ENCODE measurements around the gene AQP11. TPM values are rescaled to one million over a fixed set of nuclear protein-coding genes. Genes with fewer than 3 reads are reported as not detected.
"Not testable (repeated sequence)": the region's sequence is repeated elsewhere in the genome, so short reads cannot be mapped to it uniquely, and the experiment has no call there.

The AQP11 gene
- total RNA-seq: under 1 TPM; 0.22 to 0.69 TPM

- Mint-ChIP-seq H3K36me3 (ENCODE audit: insufficient read depth in 2 of 2) (no peaks in the 10 kb centered on the region), H3K4me3 (peak within 1 kb of the TSS; percentile 89 to 91), H3K27me3 (ENCODE audit: low read depth) (peaks cover 31% of the 10 kb centered on the region), H3K4me1 (ENCODE audit: low read depth) (peaks cover 26% of the 10 kb centered on the region), H3K27ac (no peak within 1 kb of the TSS), H3K9me3 (no peaks in the 10 kb centered on the region)
- DNase-seq: peak; percentile 77 to 81
- peak; percentile 89 to 90 for ATAC-seq (replicated peaks in 1 of 2)
These were observed at the start of gene AQP11 for GRCh38 chr11:77589521-77590193. AQP11 (plus strand) TSS chr11:77589953; CDS start chr11:77589993, 40 bp downstream.

GRCh38 chr11:77542296-77542695 is 47.5 kb upstream of the AQP11 start:
- H3K4me1 Mint-ChIP-seq (ENCODE audit: low read depth): no peaks in the 10 kb centered on the region
- ATAC-seq (replicated peaks in 1 of 2) (no peak), DNase-seq (no peak)
- H3K27me3 Mint-ChIP-seq (ENCODE audit: low read depth): no peaks in the 10 kb centered on the region
- no peaks in the 10 kb centered on the region for H3K36me3 Mint-ChIP-seq (ENCODE audit: insufficient read depth in 2 of 2)
- no peak overlapping the region for H3K27ac Mint-ChIP-seq
- H3K4me3 Mint-ChIP-seq: no peak overlapping the region
- no peaks in the 10 kb centered on the region for H3K9me3 Mint-ChIP-seq

GRCh38 chr11:77547047-77547836 is 42.5 kb upstream of the AQP11 start:
- DNase-seq (no peak), ATAC-seq (replicated peaks in 1 of 2) (no peak)
- no peaks in the 10 kb centered on the region for H3K27me3 Mint-ChIP-seq (ENCODE audit: low read depth)
- no peak overlapping the region for H3K4me3 Mint-ChIP-seq
- no peak overlapping the region for H3K27ac Mint-ChIP-seq
- no peaks in the 10 kb centered on the region for H3K9me3 Mint-ChIP-seq
- H3K4me1 Mint-ChIP-seq (ENCODE audit: low read depth): peaks cover 7% of the 10 kb centered on the region
- no peaks in the 10 kb centered on the region for H3K36me3 Mint-ChIP-seq (ENCODE audit: insufficient read depth in 2 of 2)

GRCh38 chr11:77547863-77548551 is 41.7 kb upstream of the AQP11 start:
- DNase-seq (peak; percentile 28 to 36), ATAC-seq (replicated peaks in 1 of 2) (peak in 1 of 2 donors; percentile 43)
- Mint-ChIP-seq H3K4me3 (peak overlapping the region in 1 of 2 donors; percentile 39), H3K4me1 (ENCODE audit: low read depth) (peaks cover 7% of the 10 kb centered on the region), H3K9me3 (no peaks in the 10 kb centered on the region), H3K36me3 (ENCODE audit: insufficient read depth in 2 of 2) (no peaks in the 10 kb centered on the region), H3K27ac (peak overlapping the region; percentile 16), H3K27me3 (ENCODE audit: low read depth) (no peaks in the 10 kb centered on the region)

- H3K4me1 Mint-ChIP-seq (ENCODE audit: low read depth): peaks cover 7% of the 10 kb centered on the region
- peak overlapping the region in 1 of 2 donors; percentile 39 for H3K4me3 Mint-ChIP-seq
- no peak for ATAC-seq (replicated peaks in 1 of 2)
- no peak overlapping the region for H3K27ac Mint-ChIP-seq
- no peaks in the 10 kb centered on the region for H3K36me3 Mint-ChIP-seq (ENCODE audit: insufficient read depth in 2 of 2)
- no peak for DNase-seq
- H3K27me3 Mint-ChIP-seq (ENCODE audit: low read depth): no peaks in the 10 kb centered on the region
- H3K9me3 Mint-ChIP-seq: no peaks in the 10 kb centered on the region
These were observed 41.0 kb upstream of the AQP11 start for GRCh38 chr11:77548552-77549445.

- H3K27ac Mint-ChIP-seq; H3K4me1 Mint-ChIP-seq (ENCODE audit: low read depth); H3K36me3 Mint-ChIP-seq (ENCODE audit: insufficient read depth in 2 of 2); ATAC-seq (replicated peaks in 1 of 2); H3K27me3 Mint-ChIP-seq (ENCODE audit: low read depth); DNase-seq; H3K9me3 Mint-ChIP-seq; H3K4me3 Mint-ChIP-seq: not testable (repeated sequence)
These were observed 38.3 kb upstream of the AQP11 start for GRCh38 chr11:77551426-77551825.

- no peak for ATAC-seq (replicated peaks in 1 of 2)
- Mint-ChIP-seq H3K27me3 (ENCODE audit: low read depth) (no peaks in the 10 kb centered on the region), H3K4me1 (ENCODE audit: low read depth) (no peaks in the 10 kb centered on the region), H3K36me3 (ENCODE audit: insufficient read depth in 2 of 2) (no peaks in the 10 kb centered on the region), H3K9me3 (no peaks in the 10 kb centered on the region), H3K27ac (no peak overlapping the region), H3K4me3 (no peak overlapping the region)
- DNase-seq: peak in 1 of 2 donors; percentile 3
These were observed 32.2 kb upstream of the AQP11 start for GRCh38 chr11:77557553-77557952.

GRCh38 chr11:77558380-77558779 is 31.4 kb upstream of the AQP11 start:
- H3K4me3 Mint-ChIP-seq: no peak overlapping the region
- H3K36me3 Mint-ChIP-seq (ENCODE audit: insufficient read depth in 2 of 2): no peaks in the 10 kb centered on the region
- no peak for DNase-seq
- peaks cover 0 to 2% of the 10 kb centered on the region in 2 donors for H3K9me3 Mint-ChIP-seq
- H3K4me1 Mint-ChIP-seq (ENCODE audit: low read depth): no peaks in the 10 kb centered on the region
- no peaks in the 10 kb centered on the region for H3K27me3 Mint-ChIP-seq (ENCODE audit: low read depth)
- no peak overlapping the region for H3K27ac Mint-ChIP-seq
- no peak for ATAC-seq (replicated peaks in 1 of 2)

GRCh38 chr11:77559686-77560401 is 29.9 kb upstream of the AQP11 start:
- no peaks in the 10 kb centered on the region for H3K4me1 Mint-ChIP-seq (ENCODE audit: low read depth)
- peak; percentile 40 to 42 for ATAC-seq (replicated peaks in 1 of 2)
- no peaks in the 10 kb centered on the region for H3K36me3 Mint-ChIP-seq (ENCODE audit: insufficient read depth in 2 of 2)

GRCh38 chr11:77560605-77561004 is 29.1 kb upstream of the AQP11 start:
- DNase-seq (no peak), ATAC-seq (replicated peaks in 1 of 2) (no peak)
- Mint-ChIP-seq H3K4me1 (ENCODE audit: low read depth) (no peaks in the 10 kb centered on the region), H3K27ac (no peak overlapping the region), H3K27me3 (ENCODE audit: low read depth) (peaks cover 16% of the 10 kb centered on the region), H3K4me3 (no peak overlapping the region), H3K36me3 (ENCODE audit: insufficient read depth in 2 of 2) (no peaks in the 10 kb centered on the region), H3K9me3 (peaks cover 1 to 2% of the 10 kb centered on the region in 2 donors)

More at GRCh38 chr11:77559686-77560401, 29.9 kb upstream of the AQP11 start:
- no peak for DNase-seq
- Mint-ChIP-seq H3K4me3 (no peak overlapping the region), H3K27me3 (ENCODE audit: low read depth) (peaks cover 11% of the 10 kb centered on the region), H3K27ac (no peak overlapping the region), H3K9me3 (peaks cover 1 to 2% of the 10 kb centered on the region in 2 donors)

- Mint-ChIP-seq H3K4me1 (ENCODE audit: low read depth) (no peaks in the 10 kb centered on the region), H3K27ac (no peak overlapping the region), H3K9me3 (peaks cover 1 to 2% of the 10 kb centered on the region in 2 donors), H3K4me3 (no peak overlapping the region), H3K36me3 (ENCODE audit: insufficient read depth in 2 of 2) (no peaks in the 10 kb centered on the region), H3K27me3 (ENCODE audit: low read depth) (peaks cover 16% of the 10 kb centered on the region)
- no peak for DNase-seq
- ATAC-seq (replicated peaks in 1 of 2): no peak
These were observed 28.5 kb upstream of the AQP11 start for GRCh38 chr11:77561257-77561656.

- H3K27ac Mint-ChIP-seq: no peak overlapping the region
- ATAC-seq (replicated peaks in 1 of 2): no peak
- DNase-seq: no peak
- no peaks in the 10 kb centered on the region for H3K4me1 Mint-ChIP-seq (ENCODE audit: low read depth)
- H3K4me3 Mint-ChIP-seq: no peak overlapping the region
- peaks cover 30% of the 10 kb centered on the region for H3K27me3 Mint-ChIP-seq (ENCODE audit: low read depth)
- H3K36me3 Mint-ChIP-seq (ENCODE audit: insufficient read depth in 2 of 2): peaks cover 1 to 2% of the 10 kb centered on the region in 2 donors
- peaks cover 0 to 3% of the 10 kb centered on the region in 2 donors for H3K9me3 Mint-ChIP-seq
These were observed 21.4 kb upstream of the AQP11 start for GRCh38 chr11:77568306-77568705.

All from activated T-cell treated with anti-CD3 and anti-CD28 coated beads, Interleukin-2, amount 50 U/mL, for 72 hours (primary cell).